Lung (tissue), 12 donors: ENCODE measurements around the gene GPR108. TPM values are rescaled to one million over a fixed set of nuclear protein-coding genes. Genes with fewer than 3 reads are reported as not detected.
"Not testable (repeated sequence)": the region's sequence is repeated elsewhere in the genome, so short reads cannot be mapped to it uniquely, and the experiment has no call there.

ENCODE experiments used
- ATAC-seq: fragments of 200-7000 bp; cut with Tn5 transposase; one replicate; pipeline ENCODE4 v1.9.1; 2020; ENCODE audit warnings: moderate number of reproducible peaks; ENCODE audit not compliant: insufficient read depth, low FRiP score
- DNase-seq, 3 donors: peaks; one replicate each; pipeline ENCODE4 v3.0.0-alpha.2; 2013 to 2017
- H3K27ac ChIP-seq, 2 donors: one replicate each; pipeline ENCODE4 v1.5.1; 2013; ENCODE audit warnings: mild to moderate bottlenecking in 2 of 2, moderate library complexity in 2 of 2, control low read depth in 1 of 2, inconsistent platforms in 1 of 2, low read depth in 1 of 2, low read length in 1 of 2
- H3K27me3 ChIP-seq, 3 donors: one replicate each; pipeline ENCODE4 v1.5.1; 2013; ENCODE audit warnings: low read length in 2 of 3; ENCODE audit not compliant: control insufficient read depth in 3 of 3, insufficient read depth in 3 of 3
- H3K36me3 ChIP-seq, 4 donors: one replicate each; pipeline ENCODE4 v1.5.1; 2013; ENCODE audit warnings: low read length in 4 of 4, mild to moderate bottlenecking in 1 of 4, moderate library complexity in 1 of 4; ENCODE audit not compliant: control insufficient read depth in 4 of 4, insufficient read depth in 4 of 4
- H3K4me1 ChIP-seq, 5 donors: one replicate each; pipeline ENCODE4 v1.5.1; 2013; ENCODE audit warnings: low read length in 5 of 5, mild to moderate bottlenecking in 2 of 5, moderate library complexity in 1 of 5; ENCODE audit not compliant: control insufficient read depth in 5 of 5, insufficient read depth in 5 of 5
- H3K4me3 ChIP-seq: one replicate; pipeline ENCODE4 v1.5.1; 2013; ENCODE audit warnings: mild to moderate bottlenecking, control low read depth, moderate library complexity
- H3K9ac ChIP-seq, 2 donors: one replicate each; pipeline ENCODE4 v1.5.1; 2013; ENCODE audit warnings: low read length in 2 of 2, control low read depth in 1 of 2; ENCODE audit not compliant: insufficient read depth in 1 of 2
- H3K9me3 ChIP-seq, 4 donors: one replicate each; pipeline ENCODE4 v1.5.1; 2013; ENCODE audit warnings: low read length in 3 of 4, mild to moderate bottlenecking in 1 of 4, moderate library complexity in 1 of 4; ENCODE audit not compliant: control insufficient read depth in 4 of 4, insufficient read depth in 3 of 4
- CTCF ChIP-seq: IDR thresholded peaks from 2 replicates; pipeline ENCODE4 v1.5.1; 2012; ENCODE audit warnings: mild to moderate bottlenecking; ENCODE audit errors: control extremely low read depth, extremely low read depth
- WGBS, 2 donors: extraction: QIAGEN DNeasy Blood & Tissue Kit; methylation state at CpG; one replicate each; pipeline ENCODE4 v1.1.7; 2013; 5-methylcytosine and 5-hydroxymethylcytosine counted together
- polyA plus RNA-seq, 2 donors: library from polyadenylated mRNA; stranded (reverse); fragments of 200-250 nt; gene quantifications; one replicate each; pipeline ENCODE4 v1.2.1, GENCODE V29; 2013
- total RNA-seq, 2 donors: library from RNA; depleted of rRNA in 1 of 2; stranded (reverse); fragments of >200 nt in 1 of 2; gene quantifications; one replicate each; pipeline ENCODE4 v1.2.1, GENCODE V29; 2014 to 2021
- donor health status: control.
- donor health status: control.
- donor health status: Bipolar disorder and iron deficiency.
- donor health status: healthy.
- donor health status: DM: yes; HTN: yes; CAD: no.

The GPR108 gene
- total and polyA plus RNA-seq, 4 donors: 33.5 to 98.0 (median 93.5) TPM

DNA sequence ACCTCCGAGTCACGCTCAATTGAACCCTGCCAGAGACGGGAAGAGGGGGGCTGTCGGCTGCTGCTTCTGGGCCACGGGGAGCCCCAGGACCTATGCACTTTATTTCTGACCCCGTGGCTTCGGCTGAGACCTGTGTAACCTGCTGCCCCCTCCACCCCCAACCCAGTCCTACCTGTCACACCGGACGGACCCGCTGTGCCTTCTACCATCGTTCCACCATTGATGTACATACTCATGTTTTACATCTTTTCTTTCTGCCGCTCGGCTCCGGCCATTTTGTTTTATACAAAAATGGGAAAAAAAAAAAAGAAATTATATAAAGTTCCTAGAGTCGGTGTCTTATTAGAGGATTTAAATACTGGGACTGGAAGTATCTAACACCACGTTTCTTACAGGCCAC lies 13.8 kb upstream of the GPR108 start:
- no peak for TF ChIP-seq CTCF
- WGBS, 2 donors: 94 to 95% methylated on average over 16 of the region's 16 CpGs
- ATAC-seq (no peak), DNase-seq (no peak)
- H3K9me3 ChIP-seq: no peaks in the 10 kb centered on the region
- peaks cover 0 to 11% (median 6%) of the 10 kb centered on the region in 5 donors for H3K4me1 ChIP-seq
- no peak overlapping the region for H3K9ac ChIP-seq
- H3K27ac ChIP-seq: no peak overlapping the region
- H3K27me3 ChIP-seq: no peaks in the 10 kb centered on the region
- H3K36me3 ChIP-seq: peaks cover 20 to 47% (median 43%) of the 10 kb centered on the region in 4 donors
- no peak overlapping the region for H3K4me3 ChIP-seq

GRCh38 chr19:6750062-6750461 lies 12.7 kb upstream of the GPR108 start:
- 72 to 88% methylated on average over 19 to 20 of the region's 20 CpGs for WGBS, 2 donors
- Histone ChIP-seq H3K4me1 (peaks cover 0 to 18% (median 10%) of the 10 kb centered on the region in 5 donors), H3K9me3 (no peaks in the 10 kb centered on the region), H3K27me3 (no peaks in the 10 kb centered on the region), H3K9ac (no peak overlapping the region), H3K4me3 (no peak overlapping the region), H3K36me3 (peaks cover 23 to 51% (median 48%) of the 10 kb centered on the region in 4 donors), H3K27ac (no peak overlapping the region)
- TF ChIP-seq CTCF: no peak
- ATAC-seq (no peak), DNase-seq (peak; percentile 64 to 84 (median 75))

GRCh38 chr19:6748543-6748942 lies 11.2 kb upstream of the GPR108 start:
- H3K9ac ChIP-seq, H3K9me3 ChIP-seq, ATAC-seq, DNase-seq, H3K4me3 ChIP-seq, H3K27me3 ChIP-seq: not testable (repeated sequence)
- Histone ChIP-seq H3K4me1 (peaks cover 0 to 33% (median 20%) of the 10 kb centered on the region in 5 donors), H3K27ac (peak overlapping the region in 1 of 2 donors; percentile 44), H3K36me3 (peaks cover 26 to 57% (median 47%) of the 10 kb centered on the region in 4 donors)
- WGBS, 2 donors: 71 to 85% methylated on average over 10 of the region's 10 CpGs

- Histone ChIP-seq H3K4me1 (peaks cover 0 to 50% (median 26%) of the 10 kb centered on the region in 5 donors), H3K27ac (no peak overlapping the region), H3K27me3 (no peaks in the 10 kb centered on the region), H3K4me3 (no peak overlapping the region), H3K9ac (no peak overlapping the region), H3K36me3 (peaks cover 29 to 52% (median 40%) of the 10 kb centered on the region in 4 donors), H3K9me3 (no peaks in the 10 kb centered on the region)
- ATAC-seq (no peak), DNase-seq (no peak)
- TF ChIP-seq CTCF: no peak
- WGBS, 2 donors: 89 to 94% methylated on average over 21 to 24 of the region's 24 CpGs
Measured at GRCh38 chr19:6745965-6746364, 8.6 kb upstream of the GPR108 start.
